Tibial nerve (tissue), 4 donors: ENCODE measurements around the gene CYP24A1. TPM values are rescaled to one million over a fixed set of nuclear protein-coding genes. Genes with fewer than 3 reads are reported as not detected.

Experiments
- DNase-seq, 2 donors: peaks; one replicate each; pipeline ENCODE4 v3.0.0-alpha.2; 2019; ENCODE audit warnings: low spot score in 2 of 2
- H3K27ac ChIP-seq, 4 donors: fragments of 200-600 bp; sonication (generic) in 3 of 4; one replicate each; pipeline ENCODE4 v1.5.1; 2017 to 2019; ENCODE audit warnings: mild to moderate bottlenecking in 1 of 4
- H3K27me3 ChIP-seq, 2 donors: fragments of 200-600 bp; sonication (generic) in 1 of 2; one replicate each; pipeline versions ENCODE4 v1.5.1 to v1.6.0; 2017 to 2019
- H3K36me3 ChIP-seq, 3 donors: fragments of 200-600 bp; sonication (generic); one replicate each; pipeline ENCODE4 v1.5.1; 2018 to 2019
- H3K4me1 ChIP-seq, 4 donors: fragments of 200-600 bp; sonication (generic) in 3 of 4; one replicate each; pipeline ENCODE4 v1.5.1; 2017 to 2019
- H3K4me3 ChIP-seq, 4 donors: fragments of 200-600 bp; sonication (generic) in 3 of 4; one replicate each; pipeline ENCODE4 v1.5.1; 2017 to 2019; ENCODE audit warnings: mild to moderate bottlenecking in 1 of 4, moderate library complexity in 1 of 4
- H3K9me3 ChIP-seq, 4 donors: fragments of 200-600 bp; sonication (generic) in 3 of 4; one replicate each; pipeline ENCODE4 v1.5.1; 2017 to 2019
- EP300 ChIP-seq, 2 donors: sonication (generic); formaldehyde crosslinking; IDR thresholded peaks; one replicate each; pipeline ENCODE4 v1.6.1; 2017; ENCODE audit warnings: antibody characterized with exemption in 2 of 2, mild to moderate bottlenecking in 1 of 2
- POLR2A ChIP-seq, 2 donors: fragments of 450-650 bp; IDR thresholded peaks; one replicate each; pipeline ENCODE4 v1.6.1; 2017; ENCODE audit warnings: antibody characterized with exemption in 2 of 2, mild to moderate bottlenecking in 2 of 2, moderate library complexity in 2 of 2
- WGBS, 2 donors: methylation state at CpG; one replicate each; pipeline ENCODE4 v1.1.5; 2018; 5-methylcytosine and 5-hydroxymethylcytosine counted together
- total RNA-seq, 4 donors: library from RNA; depleted of rRNA; stranded (reverse); fragments of >200 nt; gene quantifications; one replicate each; pipeline ENCODE4 v1.1.0, GENCODE V29; 2016
- TF ChIP-seq, protein P1 (sequence below), 5 experiments: fragments of 200-600 bp in 3 of 5; fragments of 450-650 bp in 2 of 5; sonication (generic) in 3 of 5; IDR thresholded peaks; one replicate each; pipeline ENCODE4 v1.5.1; 2016 to 2019; ENCODE audit warnings: antibody characterized with exemption in 5 of 5, mild to moderate bottlenecking in 3 of 5, moderate library complexity in 2 of 5

Gene CYP24A1
- total RNA-seq, 4 donors from 2014 or later = not detected

DNA sequence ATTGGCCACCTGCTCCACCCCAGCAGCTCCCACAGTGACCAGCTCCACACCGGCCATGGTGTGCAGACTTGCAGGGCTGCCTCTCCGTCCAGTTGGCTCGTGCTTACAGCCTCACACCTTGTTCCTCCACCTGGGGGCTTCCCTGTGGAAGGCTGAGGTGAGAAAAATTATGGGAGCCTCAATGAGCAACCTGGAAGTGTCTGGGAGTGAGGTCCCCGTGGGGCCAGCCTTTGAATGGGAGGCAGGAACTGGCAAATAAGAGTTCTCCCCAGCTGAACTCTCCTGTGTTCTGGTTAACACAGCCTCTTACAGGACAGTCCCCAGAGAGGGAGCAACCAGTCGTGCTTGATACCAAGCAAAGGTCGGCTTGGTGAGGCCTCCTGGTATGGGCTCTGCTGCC lies 30.3 kb upstream of the CYP24A1 start:
- peaks cover 0 to 8% (median 2%) of the 10 kb centered on the region in 4 donors for H3K4me1 ChIP-seq
- WGBS, 2 donors = 73 to 78% methylated on average over 6 of the region's 6 CpGs
- no peak for DNase-seq
- no peak overlapping the region for H3K27ac ChIP-seq
- H3K36me3 ChIP-seq = no peaks in the 10 kb centered on the region
- H3K9me3 ChIP-seq = no peaks in the 10 kb centered on the region
- no peak overlapping the region for H3K4me3 ChIP-seq
- TF ChIP-seq POLR2A (IDR thresholded peaks at IDR 0.05) (no peak), EP300 (IDR thresholded peaks at IDR 0.05) (no peak)
- TF ChIP-seq, protein P1, sequence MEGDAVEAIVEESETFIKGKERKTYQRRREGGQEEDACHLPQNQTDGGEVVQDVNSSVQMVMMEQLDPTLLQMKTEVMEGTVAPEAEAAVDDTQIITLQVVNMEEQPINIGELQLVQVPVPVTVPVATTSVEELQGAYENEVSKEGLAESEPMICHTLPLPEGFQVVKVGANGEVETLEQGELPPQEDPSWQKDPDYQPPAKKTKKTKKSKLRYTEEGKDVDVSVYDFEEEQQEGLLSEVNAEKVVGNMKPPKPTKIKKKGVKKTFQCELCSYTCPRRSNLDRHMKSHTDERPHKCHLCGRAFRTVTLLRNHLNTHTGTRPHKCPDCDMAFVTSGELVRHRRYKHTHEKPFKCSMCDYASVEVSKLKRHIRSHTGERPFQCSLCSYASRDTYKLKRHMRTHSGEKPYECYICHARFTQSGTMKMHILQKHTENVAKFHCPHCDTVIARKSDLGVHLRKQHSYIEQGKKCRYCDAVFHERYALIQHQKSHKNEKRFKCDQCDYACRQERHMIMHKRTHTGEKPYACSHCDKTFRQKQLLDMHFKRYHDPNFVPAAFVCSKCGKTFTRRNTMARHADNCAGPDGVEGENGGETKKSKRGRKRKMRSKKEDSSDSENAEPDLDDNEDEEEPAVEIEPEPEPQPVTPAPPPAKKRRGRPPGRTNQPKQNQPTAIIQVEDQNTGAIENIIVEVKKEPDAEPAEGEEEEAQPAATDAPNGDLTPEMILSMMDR (IDR thresholded peaks at IDR 0.05) = no peak
- no peaks in the 10 kb centered on the region for H3K27me3 ChIP-seq

DNA sequence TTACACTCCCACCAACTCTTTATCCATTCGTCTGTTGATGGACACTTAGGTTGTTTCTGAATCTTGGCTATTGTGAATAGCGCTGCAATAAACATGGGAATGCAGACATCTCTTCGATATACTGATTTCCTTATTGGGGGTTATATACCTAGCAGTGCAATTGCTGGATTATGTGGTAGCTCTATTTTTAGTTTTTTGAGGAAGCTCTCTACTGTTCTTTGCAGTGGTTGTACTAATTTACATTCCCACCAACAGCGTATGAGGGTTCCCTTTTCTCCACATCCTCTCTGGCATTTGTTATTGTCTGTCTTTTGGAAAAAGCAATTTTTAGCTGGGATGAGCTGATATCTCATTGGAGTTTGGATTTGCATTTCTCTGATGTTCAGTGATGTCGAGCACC lies 29.5 kb upstream of the CYP24A1 start:
- WGBS, 2 donors = 73 to 79% methylated on average over 5 of the region's 5 CpGs
- no peak for DNase-seq

GRCh38 chr20:54201268-54201846 lies 27.6 kb upstream of the CYP24A1 start:
- Histone ChIP-seq H3K4me1 (no peaks in the 10 kb centered on the region), H3K36me3 (no peaks in the 10 kb centered on the region), H3K27ac (no peak overlapping the region), H3K9me3 (no peaks in the 10 kb centered on the region), H3K27me3 (no peaks in the 10 kb centered on the region), H3K4me3 (no peak overlapping the region)
- TF ChIP-seq, protein P1 (IDR thresholded peaks at IDR 0.05) = no peak
- no peak for TF ChIP-seq EP300 (IDR thresholded peaks at IDR 0.05)
- TF ChIP-seq POLR2A (IDR thresholded peaks at IDR 0.05) = no peak
- DNase-seq = no peak
- WGBS, 2 donors = 79 to 85% methylated on average over 4 of the region's 4 CpGs

More for the DNA sequence above, 29.5 kb upstream of the CYP24A1 start:
- Histone ChIP-seq H3K27ac (no peak overlapping the region), H3K4me1 (peaks cover 0 to 3% (median 0%) of the 10 kb centered on the region in 4 donors), H3K9me3 (no peaks in the 10 kb centered on the region), H3K27me3 (no peaks in the 10 kb centered on the region), H3K4me3 (no peak overlapping the region), H3K36me3 (no peaks in the 10 kb centered on the region)
- TF ChIP-seq, protein P1 (IDR thresholded peaks at IDR 0.05) = no peak
- TF ChIP-seq POLR2A (IDR thresholded peaks at IDR 0.05) = no peak
- no peak for TF ChIP-seq EP300 (IDR thresholded peaks at IDR 0.05)

DNA sequence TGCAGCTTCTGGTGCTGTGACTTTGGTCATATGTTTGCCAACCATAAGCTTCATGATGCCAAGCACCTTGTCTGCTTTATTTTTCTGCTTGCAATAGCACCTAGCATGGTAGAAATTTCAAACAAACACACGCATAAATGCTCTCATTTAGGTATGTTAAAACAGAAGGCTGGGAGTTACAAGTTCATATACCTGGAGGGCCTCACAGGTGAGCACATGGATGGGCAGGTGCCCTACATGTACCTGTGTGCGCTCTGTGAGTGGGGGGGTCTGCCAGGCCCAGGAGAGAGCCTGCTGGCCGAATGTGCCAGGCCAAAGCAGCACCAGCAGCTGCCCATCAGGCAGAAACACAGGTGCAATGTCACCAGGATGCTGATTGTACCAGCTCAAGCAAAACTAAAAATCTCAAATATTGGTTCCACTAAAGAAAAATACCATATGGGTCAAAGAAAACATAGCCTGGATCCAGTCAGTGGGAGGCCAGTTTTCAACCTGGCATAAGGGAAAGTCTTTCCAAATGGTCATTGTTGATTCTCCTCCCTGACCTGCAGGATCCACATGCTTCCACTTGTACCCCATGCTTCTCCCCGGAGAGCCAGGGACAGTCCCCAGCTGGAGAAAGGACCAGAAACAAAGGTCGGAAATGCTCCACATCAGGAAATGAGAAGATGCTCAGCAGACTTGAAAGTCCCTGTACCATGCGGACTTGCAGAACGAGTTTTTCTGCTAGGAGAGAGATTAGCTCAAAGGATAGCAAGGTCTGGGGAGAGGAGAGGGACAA lies 26.9 kb upstream of the CYP24A1 start:
- Histone ChIP-seq H3K4me3 (no peak overlapping the region), H3K36me3 (no peaks in the 10 kb centered on the region), H3K27ac (no peak overlapping the region), H3K27me3 (no peaks in the 10 kb centered on the region), H3K4me1 (no peaks in the 10 kb centered on the region), H3K9me3 (no peaks in the 10 kb centered on the region)
- no peak for DNase-seq
- no peak for TF ChIP-seq EP300 (IDR thresholded peaks at IDR 0.05)
- no peak for TF ChIP-seq POLR2A (IDR thresholded peaks at IDR 0.05)
- TF ChIP-seq, protein P1 (IDR thresholded peaks at IDR 0.05) = no peak
- 71 to 82% methylated on average over 7 of the region's 7 CpGs for WGBS, 2 donors

DNA sequence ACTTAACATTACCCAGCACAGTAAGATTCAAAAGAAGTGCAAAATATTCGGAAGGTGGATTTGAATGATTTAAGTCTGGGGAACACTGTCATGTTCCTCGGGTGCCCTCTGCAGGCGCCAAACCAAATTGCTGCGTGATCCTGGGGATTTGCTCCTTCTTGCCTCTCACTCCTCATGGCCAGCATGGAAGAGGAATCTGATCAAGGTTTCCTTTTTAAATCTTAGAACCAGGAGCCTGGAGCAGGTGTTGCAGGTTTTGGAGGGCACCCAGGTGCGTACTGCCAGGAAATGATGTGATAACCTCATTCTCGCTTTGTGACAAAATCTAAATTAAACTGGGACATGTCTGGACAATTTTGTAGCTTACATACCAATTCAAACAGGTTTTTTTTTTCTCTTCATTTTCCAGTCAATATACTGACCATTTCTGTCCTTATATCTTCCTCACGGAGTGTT lies 26.0 kb upstream of the CYP24A1 start:
- Histone ChIP-seq H3K27me3 (no peaks in the 10 kb centered on the region), H3K4me1 (no peaks in the 10 kb centered on the region), H3K4me3 (no peak overlapping the region), H3K9me3 (no peaks in the 10 kb centered on the region), H3K36me3 (no peaks in the 10 kb centered on the region), H3K27ac (no peak overlapping the region)
- 16 to 22% methylated on average over 7 of the region's 7 CpGs for WGBS, 2 donors
- DNase-seq = peak; percentile 70 to 87
- no peak for TF ChIP-seq POLR2A (IDR thresholded peaks at IDR 0.05)
- TF ChIP-seq, protein P1 (IDR thresholded peaks at IDR 0.05) = peak; percentile 79 to 89 (median 84)
